T-helper 17 cell (primary cell): ENCODE measurements around the gene MCC. TPM values are rescaled to one million over a fixed set of nuclear protein-coding genes. Genes with fewer than 3 reads are reported as not detected.

Experiments used
- ATAC-seq: fragments of 150-1000 bp; cut with Tn5 transposase; 2 replicates; pipeline ENCODE4 v1.10.0; 2021; ENCODE audit warnings: mild to moderate bottlenecking, moderate library complexity
- DNase-seq, 3 donors: peaks; one replicate each; pipeline versions ENCODE4 v3.0.0 to v3.0.0-alpha.2; 2020 to 2021
- H3K9me3 ChIP-seq: one replicate; pipeline ENCODE4 v1.7.0; 2013; ENCODE audit warnings: low read length, mild to moderate bottlenecking; ENCODE audit not compliant: control insufficient read depth, poor library complexity, severe bottlenecking
- H3K27ac Mint-ChIP-seq: one replicate; pipeline ENCODE4 v1.8.0; 2022; ENCODE audit warnings: mild to moderate bottlenecking, moderate library complexity, mixed read lengths
- H3K27me3 Mint-ChIP-seq: one replicate; pipeline ENCODE4 v1.8.0; 2022; ENCODE audit warnings: mixed read lengths
- H3K36me3 Mint-ChIP-seq: one replicate; pipeline ENCODE4 v1.8.0; 2022; ENCODE audit warnings: low read depth, mixed read lengths
- H3K4me1 Mint-ChIP-seq: one replicate; pipeline ENCODE4 v1.8.0; 2022; ENCODE audit warnings: mild to moderate bottlenecking, mixed read lengths
- H3K4me3 Mint-ChIP-seq: one replicate; pipeline ENCODE4 v1.8.0; 2022; ENCODE audit warnings: mild to moderate bottlenecking, moderate library complexity, mixed read lengths
- total RNA-seq, 4 donors: library from RNA in 2 of 4; stranded (reverse) in 2 of 4; gene quantifications; one replicate each; pipeline ENCODE4 v1.2.3 and lab custom pipeline; 2022 to 2026

MCC gene
- total RNA-seq, 2 donors from 2014 or later, result 2.2 to 4.4 TPM

GRCh38 chr5:113167985-113168384, 320.3 kb downstream of the MCC start:
- no peak for ATAC-seq
- no peak overlapping the region for H3K4me3 Mint-ChIP-seq
- H3K4me1 Mint-ChIP-seq, result peaks cover 4% of the 10 kb centered on the region
- H3K36me3 Mint-ChIP-seq, result no peaks in the 10 kb centered on the region
- H3K27me3 Mint-ChIP-seq, result peaks cover 8% of the 10 kb centered on the region
- H3K9me3 ChIP-seq, result no peaks in the 10 kb centered on the region
- no peak for DNase-seq
- H3K27ac Mint-ChIP-seq, result no peak overlapping the region

DNA sequence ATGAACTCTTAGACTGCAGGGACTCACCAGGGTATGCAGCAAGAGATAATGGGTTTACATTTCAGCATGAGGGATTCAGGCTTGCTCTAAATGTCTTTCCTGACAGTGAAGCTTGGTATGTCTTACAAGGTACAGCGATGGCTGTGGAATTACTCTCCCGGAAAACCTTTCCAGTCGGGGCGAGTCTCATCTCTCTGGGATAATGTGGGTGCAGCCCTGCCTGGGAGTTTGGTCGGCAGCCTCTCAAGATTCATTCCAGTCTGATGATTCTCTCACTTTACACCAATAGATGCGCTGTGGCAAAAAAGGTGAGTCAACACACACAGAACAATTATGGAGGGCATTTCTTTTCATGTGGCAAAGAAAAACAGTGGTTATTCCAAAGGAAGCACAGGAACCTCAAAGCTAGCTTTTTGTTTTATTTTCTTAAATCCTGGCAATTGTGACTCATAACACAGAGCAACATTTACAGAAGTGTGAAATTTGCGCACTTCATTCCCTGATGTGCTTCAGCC, 321.3 kb downstream of the MCC start:
- peaks cover 11% of the 10 kb centered on the region for H3K27me3 Mint-ChIP-seq
- no peak for ATAC-seq
- peaks cover 7% of the 10 kb centered on the region for H3K4me1 Mint-ChIP-seq
- H3K27ac Mint-ChIP-seq, result no peak overlapping the region
- H3K9me3 ChIP-seq, result no peaks in the 10 kb centered on the region
- no peak overlapping the region for H3K4me3 Mint-ChIP-seq
- no peaks in the 10 kb centered on the region for H3K36me3 Mint-ChIP-seq
- no peak for DNase-seq

DNA sequence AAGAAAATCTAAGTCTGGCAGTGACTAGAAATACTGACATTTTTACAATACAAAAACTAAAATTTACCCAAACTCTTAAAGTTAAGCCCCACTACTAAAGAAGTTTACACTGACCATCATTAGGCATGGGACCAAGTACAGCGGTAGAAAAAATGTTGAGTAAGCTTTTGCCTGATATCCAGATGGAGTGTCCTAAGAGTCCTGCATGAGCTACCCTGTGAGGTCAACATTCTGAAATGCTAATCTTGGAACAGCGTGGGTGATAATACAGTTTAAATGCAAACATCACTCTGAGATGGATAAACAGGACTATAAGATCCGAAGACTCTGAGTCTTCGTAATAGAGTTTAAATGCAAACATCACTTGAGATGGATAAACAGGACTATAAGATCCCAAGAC, 322.0 kb downstream of the MCC start:
- ATAC-seq, result no peak
- Mint-ChIP-seq H3K27me3 (peaks cover 11% of the 10 kb centered on the region), H3K4me1 (peaks cover 7% of the 10 kb centered on the region), H3K4me3 (no peak overlapping the region), H3K27ac (no peak overlapping the region), H3K36me3 (no peaks in the 10 kb centered on the region)
- no peak for DNase-seq
- H3K9me3 ChIP-seq, result no peaks in the 10 kb centered on the region

DNA sequence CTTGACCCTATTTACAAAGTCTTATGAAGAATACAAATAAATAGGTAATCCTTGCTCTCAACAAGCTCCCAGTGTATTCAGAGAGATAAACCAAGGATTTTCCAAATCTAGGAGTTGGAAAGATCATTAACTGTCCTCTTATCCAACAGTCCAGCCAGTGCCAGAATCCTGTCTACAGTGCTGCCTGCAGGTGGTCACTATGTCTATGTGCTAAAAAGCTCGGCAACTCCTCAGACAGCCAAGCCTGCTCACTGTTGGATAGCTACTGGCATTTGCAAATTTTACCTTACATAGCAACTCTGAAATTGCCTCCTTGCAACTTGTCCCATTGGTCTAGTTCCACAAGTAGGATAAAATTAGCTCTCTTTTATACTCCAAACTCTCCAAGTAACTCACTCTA, 324.2 kb downstream of the MCC start:
- peaks cover 11% of the 10 kb centered on the region for H3K27me3 Mint-ChIP-seq
- DNase-seq, result no peak
- H3K4me3 Mint-ChIP-seq, result no peak overlapping the region
- no peak for ATAC-seq
- no peaks in the 10 kb centered on the region for H3K36me3 Mint-ChIP-seq
- no peaks in the 10 kb centered on the region for H3K9me3 ChIP-seq
- H3K4me1 Mint-ChIP-seq, result peaks cover 6% of the 10 kb centered on the region
- H3K27ac Mint-ChIP-seq, result no peak overlapping the region

DNA sequence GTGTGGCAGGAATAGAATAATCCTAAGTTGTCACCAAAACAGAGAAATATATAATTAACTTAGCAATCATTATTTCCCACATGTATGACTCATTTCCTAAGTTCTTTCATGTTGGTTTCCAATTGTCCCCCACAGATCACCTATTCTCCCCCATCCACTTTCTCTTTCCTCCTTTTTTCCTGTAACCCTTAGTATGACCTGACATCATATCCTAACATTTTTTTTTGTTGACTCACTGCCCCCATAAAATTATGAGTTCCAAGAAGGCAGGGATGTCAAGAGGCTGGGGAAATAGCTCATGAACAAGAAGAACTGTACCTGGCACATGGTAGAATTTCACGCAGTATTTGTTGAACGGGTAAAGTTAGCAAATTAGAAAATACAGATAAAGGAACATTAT, 324.9 kb downstream of the MCC start:
- no peak overlapping the region for H3K27ac Mint-ChIP-seq
- peaks cover 3% of the 10 kb centered on the region for H3K4me1 Mint-ChIP-seq
- no peak overlapping the region for H3K4me3 Mint-ChIP-seq
- H3K9me3 ChIP-seq, result no peaks in the 10 kb centered on the region
- peaks cover 11% of the 10 kb centered on the region for H3K27me3 Mint-ChIP-seq
- H3K36me3 Mint-ChIP-seq, result no peaks in the 10 kb centered on the region
- ATAC-seq (no peak), DNase-seq (no peak)

DNA sequence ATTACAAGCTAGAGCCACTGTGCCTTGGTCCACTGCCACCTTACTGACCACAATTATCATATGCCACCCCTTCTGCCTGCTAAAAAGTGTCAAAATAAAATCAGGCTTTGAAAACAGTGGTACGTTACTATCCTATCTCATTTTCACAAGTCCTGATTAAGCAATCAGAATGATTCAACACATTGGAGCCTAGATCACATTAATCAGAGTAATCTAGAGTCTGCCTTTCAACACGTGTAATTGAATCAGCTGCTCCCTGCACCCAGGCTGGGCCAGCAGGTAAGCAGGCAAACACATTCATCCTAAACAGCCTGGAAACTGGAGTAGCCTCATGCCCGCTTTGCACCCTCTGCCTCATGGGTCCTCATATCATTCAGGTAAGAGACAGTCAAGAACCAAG, 325.5 kb downstream of the MCC start:
- peaks cover 11% of the 10 kb centered on the region for H3K27me3 Mint-ChIP-seq
- no peaks in the 10 kb centered on the region for H3K36me3 Mint-ChIP-seq
- DNase-seq, result no peak
- no peaks in the 10 kb centered on the region for H3K9me3 ChIP-seq
- H3K4me3 Mint-ChIP-seq, result no peak overlapping the region
- ATAC-seq, result no peak
- no peak overlapping the region for H3K27ac Mint-ChIP-seq
- H3K4me1 Mint-ChIP-seq, result peaks cover 3% of the 10 kb centered on the region

DNA sequence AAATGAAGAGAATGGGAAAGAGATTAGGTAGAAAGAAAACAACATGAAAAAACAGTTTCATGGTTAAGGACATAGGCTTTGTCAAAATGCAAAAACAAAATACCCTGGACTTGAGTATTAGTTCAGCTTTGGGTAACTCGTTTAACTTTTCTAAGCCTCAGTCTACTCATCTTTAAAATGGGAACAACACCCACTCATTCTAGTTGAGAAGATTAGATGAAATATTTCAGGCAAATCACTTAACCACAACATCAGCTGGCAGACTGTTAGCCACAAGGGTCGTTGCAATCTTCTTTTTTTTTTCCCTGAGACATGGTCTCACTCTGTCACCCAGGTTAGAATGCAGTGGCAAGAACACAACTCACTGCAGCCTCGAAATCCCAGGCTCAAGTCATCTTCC, 326.0 kb downstream of the MCC start:
- Mint-ChIP-seq H3K4me3 (no peak overlapping the region), H3K27ac (no peak overlapping the region), H3K27me3 (peaks cover 11% of the 10 kb centered on the region), H3K4me1 (peaks cover 3% of the 10 kb centered on the region), H3K36me3 (no peaks in the 10 kb centered on the region)
- H3K9me3 ChIP-seq, result no peaks in the 10 kb centered on the region
- DNase-seq, result no peak
- ATAC-seq, result no peak

DNA sequence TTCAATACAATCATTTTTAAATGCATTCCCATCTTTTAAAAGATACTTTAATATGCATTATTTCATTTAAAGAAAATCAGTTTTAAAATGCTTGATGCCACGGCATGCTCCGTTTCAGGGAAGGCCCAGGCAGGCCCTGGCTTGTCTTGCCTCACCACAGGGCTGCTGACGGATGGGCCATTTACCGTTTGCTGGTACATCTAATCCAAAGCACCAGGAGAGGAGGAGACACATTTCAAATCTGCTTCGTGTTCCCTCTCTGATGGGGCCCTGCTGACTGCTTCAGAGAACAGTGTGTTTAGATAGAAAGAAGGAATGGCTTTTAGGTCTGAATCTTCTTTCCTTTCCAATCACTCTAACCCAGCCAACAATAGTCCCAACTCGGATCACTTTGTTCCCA, 326.4 kb downstream of the MCC start:
- no peak overlapping the region for H3K4me3 Mint-ChIP-seq

DNA sequence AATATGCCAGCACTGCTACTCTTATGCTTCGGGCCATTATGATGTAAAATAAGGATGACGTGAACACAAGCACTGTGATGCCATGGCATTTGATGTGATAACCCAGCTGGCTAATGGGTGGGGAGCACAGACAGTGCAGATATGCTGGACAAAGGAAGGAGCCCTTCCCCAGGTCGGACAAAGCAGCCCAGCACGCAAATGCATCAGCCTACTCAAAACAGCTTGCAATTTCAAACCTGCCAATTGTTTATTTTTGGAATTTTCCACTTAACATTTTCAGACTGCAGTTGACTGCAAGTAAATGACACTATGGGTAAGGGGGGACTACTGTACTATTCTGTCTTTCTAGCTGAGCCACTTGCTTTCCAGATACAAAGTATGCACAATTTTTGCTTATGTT, 330.4 kb downstream of the MCC start:
- DNase-seq (no peak), ATAC-seq (no peak)
- no peaks in the 10 kb centered on the region for H3K36me3 Mint-ChIP-seq
- peaks cover 2% of the 10 kb centered on the region for H3K27me3 Mint-ChIP-seq
- H3K4me3 Mint-ChIP-seq, result no peak overlapping the region
- H3K4me1 Mint-ChIP-seq, result peaks cover 2% of the 10 kb centered on the region
- no peak overlapping the region for H3K27ac Mint-ChIP-seq
- H3K9me3 ChIP-seq, result no peaks in the 10 kb centered on the region

More for the DNA sequence above, 326.4 kb downstream of the MCC start:
- ATAC-seq, result no peak
- H3K27ac Mint-ChIP-seq, result no peak overlapping the region
- H3K27me3 Mint-ChIP-seq, result peaks cover 11% of the 10 kb centered on the region
- no peak for DNase-seq
- H3K4me1 Mint-ChIP-seq, result peaks cover 3% of the 10 kb centered on the region
- no peaks in the 10 kb centered on the region for H3K9me3 ChIP-seq
- H3K36me3 Mint-ChIP-seq, result no peaks in the 10 kb centered on the region

DNA sequence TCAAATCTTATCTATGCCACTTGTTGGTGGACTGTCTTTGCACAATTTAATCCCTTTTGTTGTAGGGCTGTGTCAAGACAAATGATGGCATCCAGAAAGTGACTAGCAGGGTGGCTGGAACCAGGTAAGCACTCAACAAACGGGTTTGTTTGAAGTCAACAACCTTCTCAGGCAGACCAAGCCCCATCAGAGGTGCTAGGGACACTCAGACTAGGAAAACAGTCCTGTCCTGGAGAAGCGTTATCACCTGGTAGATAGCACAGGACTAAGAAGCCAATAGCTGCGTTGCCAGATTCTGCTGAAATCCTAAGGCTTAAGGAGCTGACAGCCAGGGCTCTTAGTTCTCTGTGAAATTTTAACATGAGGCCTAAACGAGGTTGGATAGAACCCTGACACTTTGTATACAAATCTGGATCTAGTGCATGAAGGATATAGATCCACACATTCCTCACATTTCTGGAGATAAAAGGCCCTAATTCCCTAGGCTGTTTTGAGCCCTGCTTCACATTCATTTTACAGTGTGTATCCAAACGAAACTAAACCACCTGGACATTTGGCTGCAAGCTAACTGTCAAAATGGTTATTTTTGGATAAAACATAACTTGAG, 331.9 kb downstream of the MCC start:
- H3K4me1 Mint-ChIP-seq, result no peaks in the 10 kb centered on the region
- H3K4me3 Mint-ChIP-seq, result no peak overlapping the region
- no peak for DNase-seq

GRCh38 chr5:113153512-113154097, 334.6 kb downstream of the MCC start:
- DNase-seq (no peak), ATAC-seq (no peak)
- no peaks in the 10 kb centered on the region for H3K4me1 Mint-ChIP-seq
- no peaks in the 10 kb centered on the region for H3K36me3 Mint-ChIP-seq
- no peak overlapping the region for H3K4me3 Mint-ChIP-seq
- no peaks in the 10 kb centered on the region for H3K27me3 Mint-ChIP-seq
- H3K27ac Mint-ChIP-seq, result no peak overlapping the region
- H3K9me3 ChIP-seq, result no peaks in the 10 kb centered on the region

More for the DNA sequence above, 331.9 kb downstream of the MCC start:
- no peaks in the 10 kb centered on the region for H3K36me3 Mint-ChIP-seq
- H3K27me3 Mint-ChIP-seq, result no peaks in the 10 kb centered on the region
- ATAC-seq, result no peak
- H3K9me3 ChIP-seq, result no peaks in the 10 kb centered on the region
- no peak overlapping the region for H3K27ac Mint-ChIP-seq

DNA sequence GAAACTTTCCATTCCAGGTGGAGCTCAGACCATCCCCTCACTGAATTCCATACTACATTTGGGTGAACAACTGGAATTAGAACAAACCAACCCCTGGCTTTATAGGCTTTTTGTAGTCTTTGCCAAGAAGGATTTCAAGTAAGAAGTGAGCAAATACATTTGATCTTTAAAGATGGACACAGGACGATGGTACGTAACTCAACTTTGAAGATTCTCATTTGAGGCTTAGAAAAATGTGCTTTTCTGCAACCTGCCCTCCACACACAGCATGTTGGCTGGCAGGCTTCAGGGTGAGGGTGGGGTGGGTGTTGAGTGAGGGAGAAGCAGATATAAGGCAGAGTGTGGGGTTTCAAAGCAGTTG, 335.9 kb downstream of the MCC start:
- Mint-ChIP-seq H3K27ac (no peak overlapping the region), H3K27me3 (no peaks in the 10 kb centered on the region), H3K4me1 (no peaks in the 10 kb centered on the region), H3K36me3 (no peaks in the 10 kb centered on the region), H3K4me3 (no peak overlapping the region)
- DNase-seq (no peak), ATAC-seq (no peak)
- H3K9me3 ChIP-seq, result no peaks in the 10 kb centered on the region

- Mint-ChIP-seq H3K36me3 (no peaks in the 10 kb centered on the region), H3K27ac (no peak overlapping the region), H3K27me3 (no peaks in the 10 kb centered on the region), H3K4me3 (no peak overlapping the region), H3K4me1 (no peaks in the 10 kb centered on the region)
- ATAC-seq, result no peak
- DNase-seq, result no peak
- no peaks in the 10 kb centered on the region for H3K9me3 ChIP-seq
These were observed 336.4 kb downstream of the MCC start for GRCh38 chr5:113151641-113152379.

- Mint-ChIP-seq H3K4me1 (no peaks in the 10 kb centered on the region), H3K36me3 (no peaks in the 10 kb centered on the region), H3K27ac (no peak overlapping the region), H3K4me3 (no peak overlapping the region), H3K27me3 (no peaks in the 10 kb centered on the region)
- H3K9me3 ChIP-seq, result no peaks in the 10 kb centered on the region
- no peak for DNase-seq
- ATAC-seq, result no peak
These were observed 337.4 kb downstream of the MCC start for GRCh38 chr5:113150821-113151220.
